GM19397 (cell line): Measurements from ENCODE around the gene ATP1A2.
A peak's percentile ranks its signal among the peaks of the same experiment; 100 is the strongest.

Experiments used
- ATAC-seq: cut with Tn5 transposase; IDR thresholded peaks from one replicate; pipeline ENCODE4 v1.9.1; 2021; ENCODE audit warnings: mild to moderate bottlenecking, moderate library complexity; ENCODE audit not compliant: unreplicated experiment

ATP1A2 gene

DNA sequence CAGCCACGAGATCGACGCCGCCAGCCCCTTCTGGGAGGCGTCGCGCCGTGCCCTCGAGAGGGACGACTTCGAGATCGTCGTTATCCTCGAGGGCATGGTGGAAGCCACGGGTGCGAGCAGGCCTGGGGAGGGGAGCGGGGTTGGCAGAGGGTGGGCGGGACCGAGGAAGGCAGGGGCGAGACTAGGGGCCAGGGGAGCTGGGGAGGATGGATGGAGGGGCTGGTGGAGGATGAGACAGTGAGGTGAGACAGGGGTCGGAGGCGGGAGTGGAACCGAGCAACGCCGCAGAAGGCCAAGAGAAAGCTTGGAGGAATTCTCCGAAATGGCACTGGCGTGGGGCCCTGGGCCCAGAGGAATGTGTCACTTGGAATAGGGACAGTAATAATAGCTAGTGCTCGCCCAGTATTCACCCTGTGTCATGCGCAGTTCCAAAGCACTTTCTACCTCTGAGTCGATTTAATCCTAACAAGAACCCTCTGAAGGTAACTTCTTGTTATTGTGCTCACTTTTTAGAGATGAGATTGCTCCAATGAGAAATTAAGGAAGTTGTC lies 30.7 kb upstream of the ATP1A2 start:
- no peak for ATAC-seq

DNA sequence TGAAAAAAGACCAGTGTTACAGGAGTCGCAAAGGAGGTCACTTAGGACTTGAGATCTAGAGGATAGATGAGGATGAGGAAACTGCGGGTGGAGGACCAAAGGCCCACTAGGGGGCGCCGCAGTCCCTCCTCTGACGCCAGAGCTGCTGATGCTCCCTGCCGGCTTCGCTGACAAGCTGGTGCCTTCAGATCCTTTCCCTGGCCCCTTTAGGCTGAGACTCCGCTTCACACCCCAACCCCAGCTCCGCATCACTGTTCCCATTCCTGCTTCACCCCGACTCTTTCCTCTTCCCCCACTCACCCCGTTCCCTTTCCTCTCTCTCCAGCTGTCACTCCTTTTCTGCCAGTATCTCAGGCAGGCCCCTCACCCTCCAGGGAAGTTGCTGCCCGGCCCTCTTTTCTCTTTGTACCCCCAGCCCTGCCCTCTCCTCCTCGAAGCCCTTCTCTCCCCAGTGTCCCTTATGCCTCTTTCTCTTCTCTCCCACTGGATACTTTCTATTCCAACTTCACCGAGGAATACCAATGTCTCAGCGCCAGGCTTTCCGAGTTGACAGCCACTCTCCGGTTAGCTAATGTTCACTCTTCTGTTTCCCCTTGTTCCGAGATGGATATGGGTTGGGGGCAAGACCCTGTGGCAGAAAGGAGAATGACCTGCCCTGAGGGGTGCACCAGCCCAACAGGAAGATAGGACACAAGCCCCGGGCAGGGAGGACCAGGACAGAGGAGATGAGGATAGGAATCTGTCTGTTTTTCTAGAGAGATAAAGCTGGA lies 29.7 kb upstream of the ATP1A2 start:
- ATAC-seq: no peak

DNA sequence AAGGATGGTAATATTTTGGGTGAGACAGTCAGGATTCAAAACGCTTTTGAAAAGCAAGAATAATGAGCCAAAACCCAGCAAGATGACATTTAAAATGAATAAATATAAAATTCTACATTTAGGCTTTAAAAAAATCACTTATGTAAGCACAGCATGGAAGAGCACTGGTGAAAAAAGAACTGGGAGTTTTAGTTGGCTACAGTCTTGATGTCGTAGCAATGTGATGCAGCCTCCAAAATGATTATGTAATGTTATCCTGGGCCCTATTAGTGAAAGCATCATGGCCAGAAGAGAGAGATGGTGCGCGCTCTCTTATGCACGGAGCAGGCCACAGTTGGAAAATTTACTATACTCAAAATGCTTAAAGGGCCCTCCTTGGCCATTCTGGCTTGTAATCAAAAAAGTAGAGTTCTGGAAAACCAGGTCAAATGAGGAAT lies 29.1 kb upstream of the ATP1A2 start:
- ATAC-seq: no peak

DNA sequence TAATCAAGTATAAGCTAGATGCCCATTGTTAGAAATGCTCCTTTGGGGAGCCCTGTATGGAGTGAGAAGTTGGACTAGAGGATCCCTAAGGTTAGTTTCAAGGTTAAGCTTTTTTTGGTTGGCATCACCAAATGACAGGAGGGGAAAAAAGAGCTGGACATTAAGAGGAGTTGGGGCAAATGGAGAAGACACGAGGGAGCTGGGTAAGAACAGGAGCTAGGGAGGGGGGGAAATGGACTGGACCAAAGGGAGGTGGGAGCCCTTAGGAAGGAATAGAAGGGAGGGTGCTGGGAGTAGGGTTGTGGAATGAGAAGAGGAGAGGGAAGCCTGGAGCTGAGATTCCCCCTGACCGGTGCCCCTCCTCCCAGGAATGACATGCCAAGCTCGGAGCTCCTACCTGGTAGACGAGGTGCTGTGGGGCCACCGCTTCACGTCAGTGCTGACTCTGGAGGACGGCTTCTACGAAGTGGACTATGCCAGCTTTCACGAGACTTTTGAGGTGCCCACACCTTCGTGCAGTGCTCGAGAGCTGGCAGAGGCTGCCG lies 28.4 kb upstream of the ATP1A2 start:
- ATAC-seq: no peak

DNA sequence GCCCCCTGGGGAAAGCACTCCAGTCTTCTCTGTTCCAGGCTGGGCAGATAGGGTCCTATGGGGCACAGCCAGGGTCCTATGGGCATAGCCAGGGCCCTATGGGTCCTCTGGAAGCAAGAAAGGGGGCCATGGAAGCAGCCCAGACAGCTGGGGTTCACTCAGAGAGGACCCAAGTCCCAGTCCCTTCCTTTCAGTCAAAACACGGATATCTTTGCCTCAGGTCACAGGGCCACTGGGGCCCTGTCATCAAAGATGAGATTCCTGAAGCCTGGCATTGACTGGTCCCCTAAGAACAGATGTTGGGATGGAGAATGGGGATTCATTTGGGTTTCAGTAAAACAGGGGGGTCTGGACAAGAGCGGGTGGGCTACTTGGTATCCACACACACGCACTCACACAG lies 25.7 kb upstream of the ATP1A2 start:
- ATAC-seq: no peak

DNA sequence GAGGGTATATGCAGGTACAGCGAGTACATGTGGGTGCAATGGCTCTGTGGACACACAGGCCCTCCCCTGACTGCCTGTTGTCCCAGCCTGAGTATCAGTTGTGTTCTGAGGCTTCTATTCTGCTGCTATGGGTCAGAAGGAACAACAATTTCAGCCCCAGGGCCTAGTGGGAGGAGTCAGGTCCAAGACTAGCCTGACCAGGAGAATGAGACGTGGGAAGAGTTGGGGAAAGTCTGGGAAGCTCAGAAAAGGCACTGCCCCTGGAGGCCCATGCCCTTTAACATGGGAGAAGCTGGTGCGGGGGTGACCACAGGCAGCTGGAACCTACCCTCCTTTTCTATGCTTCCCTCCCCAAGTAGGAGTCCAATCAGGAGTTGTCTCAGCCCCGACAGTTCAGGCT lies 24.8 kb upstream of the ATP1A2 start:
- no peak for ATAC-seq

DNA sequence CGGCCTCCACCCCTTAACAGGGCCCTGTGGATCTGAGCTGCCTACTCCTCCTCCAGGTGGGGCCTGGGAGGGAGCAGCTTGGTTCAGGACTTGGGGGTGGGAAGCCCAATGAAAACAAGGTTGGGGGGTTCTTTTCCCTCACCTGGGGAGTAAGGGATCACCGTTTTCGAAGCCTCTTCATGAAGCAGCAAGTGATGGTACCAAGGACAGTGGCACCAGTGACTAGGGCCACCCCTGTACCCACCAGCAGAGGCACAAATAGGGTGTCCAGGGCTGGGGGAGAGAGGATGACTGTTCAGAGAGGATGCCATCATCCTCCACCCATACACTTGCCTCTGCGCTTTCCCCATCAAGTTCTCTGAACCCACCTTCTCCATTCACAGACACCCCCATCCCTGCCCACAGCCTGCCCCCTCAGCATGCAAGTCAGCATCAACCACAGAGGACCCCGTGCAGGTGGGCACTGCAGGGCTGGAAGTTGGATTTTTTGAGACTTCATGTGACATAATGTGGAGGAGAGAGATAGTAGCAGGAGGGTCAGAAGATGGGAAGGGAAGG lies 23.8 kb upstream of the ATP1A2 start:
- no peak for ATAC-seq

DNA sequence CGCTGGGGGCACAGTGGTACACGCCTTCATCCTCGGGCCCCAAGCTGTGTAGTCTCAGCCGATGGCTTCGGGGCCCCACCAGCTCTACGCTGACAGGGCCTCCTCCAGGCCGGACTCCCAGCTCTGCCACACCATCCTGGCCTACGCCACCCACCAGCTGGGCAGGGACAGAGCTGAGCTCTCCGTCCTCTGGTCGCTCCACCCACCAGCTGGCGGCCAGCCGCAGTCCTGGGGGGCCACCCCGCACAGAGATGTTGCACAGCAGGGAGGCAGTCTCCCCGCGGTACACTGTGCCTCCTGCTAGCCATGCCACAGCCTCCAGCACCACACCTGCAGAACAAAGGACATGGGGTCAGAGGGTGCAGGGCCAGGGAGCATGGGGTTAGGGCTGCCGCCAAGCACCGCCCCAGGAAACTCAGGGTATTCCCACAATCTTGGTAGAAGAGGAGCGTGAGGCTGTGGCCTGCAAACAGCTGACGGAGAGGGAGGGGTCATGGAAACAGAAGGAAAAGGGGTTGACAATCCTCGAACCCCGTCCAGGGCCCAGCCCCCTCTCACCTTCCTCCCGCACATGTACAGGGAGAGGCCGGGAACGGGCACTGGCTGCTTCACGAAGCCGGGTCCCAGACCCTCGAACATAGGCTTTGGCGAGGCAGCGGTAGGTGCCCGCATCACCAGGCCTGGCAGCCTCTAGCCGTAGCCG lies 23.0 kb upstream of the ATP1A2 start:
- no peak for ATAC-seq

DNA sequence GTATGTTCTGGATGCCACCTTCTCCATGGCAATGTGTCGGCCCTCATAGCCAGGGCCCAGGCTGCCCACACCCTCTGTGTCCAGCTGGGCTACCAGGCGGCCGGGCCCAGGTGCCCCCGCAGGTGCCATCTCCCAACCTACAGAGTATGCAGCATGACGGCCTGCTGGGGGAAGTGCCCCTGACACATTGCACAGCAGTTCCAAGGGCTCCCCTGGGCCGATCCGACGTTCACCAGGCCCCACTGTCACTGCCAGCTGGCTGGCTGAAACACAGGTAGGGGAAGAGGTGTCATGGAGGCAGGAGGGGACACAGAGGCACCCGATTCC lies 22.5 kb upstream of the ATP1A2 start:
- no peak for ATAC-seq

DNA sequence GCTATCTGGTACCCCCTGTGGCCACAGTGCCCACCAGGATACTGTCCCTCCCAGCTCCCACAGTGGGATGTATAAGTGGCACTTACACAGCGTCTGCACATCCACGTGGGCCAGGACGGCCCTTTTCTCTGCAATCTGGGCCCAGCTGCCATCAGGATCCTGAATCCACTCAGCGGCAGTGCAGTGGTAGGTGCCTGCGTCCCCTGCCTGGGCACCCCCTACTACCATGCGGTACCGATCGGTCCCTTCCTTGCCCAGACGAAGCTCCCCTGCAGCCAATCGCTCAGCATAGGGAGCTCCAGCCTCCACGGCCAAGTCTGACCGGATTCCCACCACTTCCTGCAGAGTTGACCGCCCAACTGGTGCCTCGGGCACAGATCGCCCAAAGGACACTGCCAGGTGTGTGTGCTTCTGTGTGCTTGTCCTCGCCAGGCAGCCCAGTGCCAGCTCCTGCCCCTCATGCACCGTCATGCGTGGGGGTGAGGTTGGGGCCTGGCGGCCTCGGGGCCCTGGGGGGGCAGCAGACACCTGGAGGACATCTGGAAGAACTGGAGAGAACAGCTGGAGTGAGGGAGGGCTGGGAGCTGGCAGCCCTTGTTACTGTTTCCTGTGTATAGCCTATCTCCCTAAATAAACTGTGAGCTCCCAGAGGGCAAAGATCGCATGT lies 21.8 kb upstream of the ATP1A2 start:
- ATAC-seq: no peak

DNA sequence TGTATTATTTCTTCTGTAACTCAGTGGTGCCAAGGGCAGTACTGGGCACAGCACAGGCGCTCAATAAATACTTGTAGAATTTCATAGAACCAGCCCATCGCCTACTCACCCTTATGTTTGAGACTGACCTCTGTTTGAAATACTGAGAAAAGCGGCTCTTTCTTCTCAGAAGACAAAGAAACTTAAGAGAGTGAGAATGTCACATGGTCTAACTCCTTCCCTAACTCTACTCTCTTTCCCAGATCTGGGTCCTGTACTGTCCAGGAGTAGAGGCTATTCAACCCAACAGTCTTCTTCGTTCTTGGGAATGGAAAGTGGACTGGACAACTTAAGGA lies 21.3 kb upstream of the ATP1A2 start:
- ATAC-seq: no peak

DNA sequence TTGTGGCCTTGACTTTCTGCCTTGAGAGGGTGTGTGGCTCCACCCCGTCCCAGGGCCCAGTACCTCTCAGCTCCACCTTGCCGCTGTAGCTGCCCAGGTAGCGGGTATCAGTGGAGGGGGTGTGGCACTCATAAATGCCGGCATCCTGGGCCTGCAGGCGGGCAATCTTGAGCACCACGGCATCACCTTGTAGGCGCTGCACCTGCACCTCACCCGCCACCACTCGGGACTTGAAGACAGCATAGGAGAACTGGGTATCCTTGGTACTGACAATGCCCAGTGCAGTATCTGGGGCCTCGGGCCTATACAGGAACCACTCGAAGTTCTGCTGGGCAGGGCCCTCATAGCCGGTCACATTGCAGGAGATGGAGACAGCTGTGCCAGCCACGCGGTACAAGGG lies 20.8 kb upstream of the ATP1A2 start:
- ATAC-seq: no peak

DNA sequence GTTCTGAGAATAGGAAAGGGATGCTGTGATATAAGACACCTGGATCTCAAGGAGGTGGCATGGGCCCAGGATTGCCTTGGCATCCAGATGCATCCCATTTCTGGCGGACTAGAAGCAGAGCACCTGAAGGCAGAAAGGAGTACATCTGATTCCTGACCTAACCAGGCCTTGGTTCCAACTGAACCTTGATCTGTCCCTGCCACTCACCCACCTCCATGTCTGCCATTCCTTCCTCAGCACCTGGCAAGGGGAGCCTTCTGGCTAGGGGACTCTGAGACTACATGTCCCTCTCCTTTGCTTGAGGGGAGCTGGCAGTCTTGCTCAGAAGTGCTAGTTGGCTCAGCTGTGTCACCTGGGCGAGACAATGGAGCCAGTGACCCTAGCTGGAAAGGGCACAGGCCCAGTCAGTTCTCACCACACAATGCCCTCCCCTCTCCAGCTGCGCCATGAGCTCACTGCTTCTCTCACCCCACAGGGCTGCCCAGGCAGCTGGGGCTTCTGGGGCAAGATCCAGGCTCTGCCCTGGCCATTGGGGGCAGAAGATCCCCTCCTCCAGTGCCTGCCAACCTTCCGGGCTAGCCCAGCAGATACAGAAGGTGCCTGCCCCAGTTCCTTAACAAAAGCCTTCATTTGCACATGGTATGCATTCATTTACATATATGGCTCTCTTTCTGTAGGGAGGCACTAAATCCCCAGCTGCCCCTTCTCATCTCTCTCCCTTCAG lies 20.0 kb upstream of the ATP1A2 start:
- no peak for ATAC-seq

DNA sequence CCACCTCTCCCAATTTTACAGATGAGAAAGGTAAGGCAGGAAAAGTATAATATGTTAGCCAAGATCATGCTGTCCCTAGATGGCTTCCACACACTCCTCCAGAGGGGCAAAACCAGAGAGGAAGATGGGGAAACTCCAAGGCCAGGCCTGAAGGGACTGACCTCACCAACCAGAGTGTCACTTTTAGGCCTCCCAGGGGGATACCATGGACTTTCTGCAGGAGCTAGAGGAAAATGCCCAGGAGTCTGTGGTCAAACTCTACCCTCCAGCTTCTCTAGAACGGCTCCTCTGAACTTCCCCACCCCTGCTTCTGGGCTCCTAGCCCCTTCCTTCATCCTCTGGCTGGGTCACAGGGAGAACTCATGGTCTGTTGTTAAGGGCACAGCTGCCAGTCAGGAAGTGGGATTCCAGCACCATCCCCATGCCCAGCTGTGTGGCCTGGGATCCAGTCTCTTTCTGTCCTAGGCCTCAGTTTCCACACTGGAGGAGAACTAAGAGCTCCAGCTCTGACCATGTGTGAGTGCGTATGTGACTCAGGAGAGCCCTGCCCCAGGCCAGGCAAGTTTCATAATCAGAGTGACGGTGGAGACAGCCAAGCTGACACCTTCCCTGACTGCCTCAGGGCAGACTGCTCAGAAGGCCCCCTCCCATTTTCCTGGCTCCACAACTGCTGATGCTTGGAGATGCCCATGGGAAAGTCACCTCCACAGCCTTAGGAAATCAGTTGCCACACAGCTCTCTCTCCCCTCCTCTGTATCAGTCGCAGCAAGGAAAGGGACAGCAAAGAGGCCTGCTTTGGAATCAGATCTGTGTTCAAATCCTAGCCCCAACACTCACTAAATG lies 19.1 kb upstream of the ATP1A2 start:
- no peak for ATAC-seq

DNA sequence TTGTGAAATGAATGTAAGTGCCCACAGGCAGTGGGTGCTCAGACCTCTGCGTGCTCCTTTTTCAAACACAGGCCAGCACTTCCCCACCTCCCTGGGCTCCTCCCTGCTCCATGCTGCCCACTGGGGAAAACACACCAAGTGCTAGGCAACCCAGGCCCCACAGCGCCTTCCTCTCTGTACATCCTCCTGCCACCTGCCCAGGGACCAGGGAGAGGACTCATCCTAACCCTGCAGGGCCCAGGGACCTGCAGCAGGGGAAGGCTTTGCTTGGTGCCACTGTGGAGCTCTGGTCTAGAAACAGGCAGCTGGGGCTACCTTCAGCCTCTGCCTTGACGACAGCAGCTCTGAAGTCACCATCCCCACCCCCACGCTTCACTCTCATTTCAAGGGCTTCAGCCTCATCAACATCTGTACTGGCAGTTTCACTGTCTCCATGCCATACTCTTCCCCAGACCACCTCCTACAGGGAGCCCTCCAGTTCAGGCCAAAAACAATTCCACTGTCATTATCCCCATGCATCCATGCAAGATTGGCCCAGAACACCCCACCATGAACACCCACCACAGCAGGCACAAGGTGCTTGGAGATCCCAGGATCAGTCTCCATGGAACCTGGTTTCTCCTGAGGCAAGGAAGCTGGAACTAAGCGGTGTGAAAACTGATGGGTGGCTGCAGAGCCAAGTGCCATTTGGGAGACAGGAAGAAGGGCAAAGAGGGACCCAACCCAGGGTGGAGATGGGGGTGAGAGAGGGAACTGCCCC lies 18.2 kb upstream of the ATP1A2 start:
- ATAC-seq: no peak

DNA sequence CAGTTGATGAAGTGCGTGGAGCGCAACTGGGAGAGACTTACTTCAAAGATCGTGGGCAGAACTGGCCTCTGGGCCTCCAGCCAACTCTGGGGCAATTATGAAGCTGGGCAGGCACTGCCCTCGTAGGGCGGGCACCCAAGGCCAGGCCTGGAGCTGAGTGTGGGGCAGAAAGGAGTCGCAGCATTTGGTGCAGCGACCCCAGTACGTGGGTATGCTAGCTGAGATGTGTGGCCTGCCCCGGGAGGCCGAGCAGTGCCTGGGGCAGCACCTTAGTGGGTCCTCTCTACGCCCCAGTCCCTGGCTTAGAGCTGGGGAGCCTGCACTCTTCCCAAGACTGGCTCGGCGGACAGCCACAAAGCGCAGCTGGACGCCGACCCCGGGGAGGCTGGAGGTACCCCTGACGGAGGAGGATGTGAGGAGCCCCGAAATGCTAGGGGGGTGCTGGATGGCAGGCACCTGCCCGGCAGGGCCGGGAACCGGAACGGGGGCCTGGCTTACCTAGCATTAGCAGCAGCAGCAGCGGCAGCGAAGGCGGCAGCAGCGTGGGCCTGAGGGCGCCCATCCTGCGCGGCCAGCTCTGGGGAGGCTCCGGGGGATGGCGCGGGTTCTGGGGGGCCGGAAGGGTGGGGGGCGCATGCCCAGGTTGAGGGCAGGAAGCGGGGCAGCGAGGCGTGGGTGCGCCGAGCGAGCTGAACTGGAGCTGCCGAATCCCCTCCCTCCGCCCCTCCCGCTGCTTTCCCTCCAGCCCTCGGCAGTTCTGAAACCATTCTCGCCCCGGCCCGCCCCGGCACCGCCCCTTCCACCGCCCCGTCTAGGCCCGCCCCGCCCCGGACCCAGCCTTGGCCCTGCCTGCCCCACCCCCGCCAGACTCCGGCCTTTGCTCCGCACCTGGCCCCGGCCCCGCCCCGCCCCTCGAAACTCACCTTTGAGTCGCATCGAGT lies 17.4 kb upstream of the ATP1A2 start, which contains the start of gene IGSF8:
Gene IGSF8 (minus strand): TSS at position 709 of the 941 bp plus-strand sequence. CDS start 147 bp downstream, at position 562.
- ATAC-seq: peak; percentile 53

DNA sequence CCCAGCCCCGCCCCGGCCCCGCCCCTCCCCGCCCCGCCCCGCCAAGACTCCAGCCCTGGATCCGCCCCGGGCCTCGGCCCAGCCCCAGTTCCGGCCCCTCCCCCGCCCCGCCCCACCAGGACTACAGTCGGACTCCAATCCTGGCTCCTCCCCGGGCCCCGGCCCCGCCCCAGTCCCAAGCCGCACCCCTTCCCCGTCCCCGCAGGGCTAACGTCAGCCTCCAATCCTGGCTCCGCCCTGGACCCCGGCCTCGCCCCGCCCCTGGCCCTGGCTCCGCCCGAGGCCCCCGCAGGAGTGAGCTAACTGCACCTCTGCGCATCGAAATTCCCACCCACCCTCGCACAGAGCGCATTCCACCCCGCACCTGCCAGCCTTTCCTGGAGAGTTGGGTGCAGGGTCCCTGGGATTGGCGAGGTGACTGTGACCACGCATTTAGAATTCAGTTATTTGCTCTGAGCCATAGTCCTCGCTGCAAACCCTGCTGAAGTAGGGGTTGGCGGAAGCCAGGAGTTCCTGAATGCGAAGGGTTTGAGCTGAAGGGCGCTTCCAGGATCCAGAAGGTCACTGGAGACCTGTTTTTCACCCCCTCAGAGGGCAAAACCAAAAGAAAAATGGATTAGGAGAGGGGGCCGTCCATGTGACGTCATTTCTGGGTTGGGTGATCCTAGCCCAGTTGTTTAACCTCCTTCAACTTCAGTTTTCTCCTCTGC lies 16.6 kb upstream of the ATP1A2 start:
- peak; percentile 82 for ATAC-seq
